Body of pancreas (tissue), 4 donors: ENCODE measurements around the gene CDK8.
"Not testable (repeated sequence)": the region's sequence is repeated elsewhere in the genome, so short reads cannot be mapped to it uniquely, and the experiment has no call there.

Experiments
- POLR2A ChIP-seq, 3 donors: fragments of 450-650 bp; IDR thresholded peaks; one replicate each; pipeline ENCODE4 v1.6.1; 2016; ENCODE audit warnings: antibody characterized with exemption in 3 of 3, mild to moderate bottlenecking in 2 of 3
- TF ChIP-seq, protein P1 (sequence below), 7 experiments: fragments of 450-650 bp in 4 of 7; fragments of 200-600 bp in 3 of 7; sonication (generic) in 3 of 7; IDR thresholded peaks; one replicate each; pipeline ENCODE4 v1.5.1; 2016 to 2019; ENCODE audit warnings: antibody characterized with exemption in 7 of 7

DNA sequence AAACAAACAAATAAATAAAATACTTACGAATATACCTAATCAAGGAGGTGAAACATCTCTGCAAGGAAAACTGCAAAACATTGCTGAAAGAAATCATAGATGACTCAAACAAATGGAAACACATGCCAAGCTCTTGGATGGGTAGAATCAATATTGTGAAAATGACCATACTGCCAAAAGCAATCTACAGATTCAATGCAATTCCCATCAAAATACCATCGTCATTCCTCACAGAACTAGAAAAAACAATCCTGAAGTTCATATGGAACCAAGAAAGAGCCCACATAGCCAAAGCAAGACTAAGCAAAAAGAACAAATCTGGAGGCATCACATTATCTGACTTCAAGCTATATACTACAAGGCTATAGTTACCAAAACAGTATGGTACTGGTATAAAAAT is 32.0 kb downstream of the CDK8 start:
- TF ChIP-seq, protein P1, sequence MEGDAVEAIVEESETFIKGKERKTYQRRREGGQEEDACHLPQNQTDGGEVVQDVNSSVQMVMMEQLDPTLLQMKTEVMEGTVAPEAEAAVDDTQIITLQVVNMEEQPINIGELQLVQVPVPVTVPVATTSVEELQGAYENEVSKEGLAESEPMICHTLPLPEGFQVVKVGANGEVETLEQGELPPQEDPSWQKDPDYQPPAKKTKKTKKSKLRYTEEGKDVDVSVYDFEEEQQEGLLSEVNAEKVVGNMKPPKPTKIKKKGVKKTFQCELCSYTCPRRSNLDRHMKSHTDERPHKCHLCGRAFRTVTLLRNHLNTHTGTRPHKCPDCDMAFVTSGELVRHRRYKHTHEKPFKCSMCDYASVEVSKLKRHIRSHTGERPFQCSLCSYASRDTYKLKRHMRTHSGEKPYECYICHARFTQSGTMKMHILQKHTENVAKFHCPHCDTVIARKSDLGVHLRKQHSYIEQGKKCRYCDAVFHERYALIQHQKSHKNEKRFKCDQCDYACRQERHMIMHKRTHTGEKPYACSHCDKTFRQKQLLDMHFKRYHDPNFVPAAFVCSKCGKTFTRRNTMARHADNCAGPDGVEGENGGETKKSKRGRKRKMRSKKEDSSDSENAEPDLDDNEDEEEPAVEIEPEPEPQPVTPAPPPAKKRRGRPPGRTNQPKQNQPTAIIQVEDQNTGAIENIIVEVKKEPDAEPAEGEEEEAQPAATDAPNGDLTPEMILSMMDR (IDR thresholded peaks at IDR 0.05), result not testable (repeated sequence)
- TF ChIP-seq POLR2A (IDR thresholded peaks at IDR 0.05), result not testable (repeated sequence)
